ENCODE measurements around the gene GNG7.
A peak's percentile ranks its signal among the peaks of the same experiment; 100 is the strongest.

GNG7 gene

DNA sequence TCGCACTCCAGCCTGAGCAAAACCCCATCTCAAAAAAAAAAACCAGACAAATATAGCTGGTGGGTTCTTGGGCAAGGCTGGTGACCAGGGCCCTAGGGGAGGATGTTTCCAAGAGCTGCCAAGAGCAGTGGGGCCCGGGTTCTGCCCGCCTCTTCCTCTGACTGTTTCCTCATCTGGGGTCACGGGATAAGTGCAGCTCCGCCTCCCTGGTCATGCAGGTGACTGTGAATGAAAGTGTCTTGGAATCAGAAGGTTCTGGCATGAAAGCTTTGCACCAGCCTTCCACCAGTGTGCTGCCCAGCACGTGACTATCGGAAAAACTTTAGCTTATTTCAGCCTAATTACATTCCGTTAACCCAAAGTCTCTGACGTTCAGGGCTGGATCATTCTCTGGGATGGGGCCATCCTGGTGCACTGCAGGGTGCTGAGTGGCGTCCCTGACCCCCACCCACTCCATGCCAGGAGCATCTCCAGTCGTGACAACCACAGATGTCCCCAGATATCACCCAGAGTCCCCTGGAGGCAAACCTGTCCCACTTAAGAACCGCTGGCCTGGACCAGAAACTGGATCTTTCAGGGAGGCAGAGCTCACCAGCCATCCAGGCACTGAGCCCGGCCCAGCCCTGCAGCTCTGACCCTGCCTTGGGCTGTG is 85.6 kb downstream of the GNG7 start:
- H3K27me3 ChIP-seq (replicated peaks in 2 of 5; ENCODE audit: control insufficient read depth in 4 of 5, insufficient read depth in 5 of 5, low read length in 4 of 5), result no peaks in the 10 kb centered on the region
- peak overlapping the region in 1 of 2 experiments; percentile 43 for H3K27ac ChIP-seq (ENCODE audit: insufficient read depth in 1 of 2, low read depth in 1 of 2, low read length in 2 of 2, poor library complexity in 1 of 2, severe bottlenecking in 2 of 2)
- POLR2A ChIA-PET, result interaction anchor here (0.6 to 2.5 kb wide), 5 partner anchors 122 to 342 kb away, joined by 3 to 11 read pairs (median 5); partner anchors contain the start of gene GADD45B
- peaks cover 8 to 86% (median 80%) of the 10 kb centered on the region in 4 experiments for H3K4me1 ChIP-seq (ENCODE audit: control extremely low read depth in 1 of 4, control insufficient read depth in 4 of 4, insufficient read depth in 4 of 4, low read length in 3 of 4)
- CTCF ChIA-PET, result interaction anchor here (1.0 to 2.2 kb wide), 7 partner anchors 16 to 145 kb away, joined by 3 to 16 read pairs (median 4); no protein-coding TSS in a partner anchor
- 40% methylated on average over 7 of the region's 13 CpGs for WGBS (ENCODE audit: insufficient coverage)
- H3K9me3 ChIP-seq (ENCODE audit: control extremely low read depth in 1 of 5, control insufficient read depth in 4 of 5, insufficient read depth in 2 of 5, low read depth in 1 of 5, low read length in 4 of 5), result peaks cover 0 to 4% (median 4%) of the 10 kb centered on the region in 5 experiments
- DNase-seq, result peak; percentile 66 to 89 (median 83)
- no peaks in the 10 kb centered on the region for H3K36me3 ChIP-seq (ENCODE audit: control insufficient read depth in 4 of 4, insufficient read depth in 4 of 4, low read length in 3 of 4)
- peak overlapping the region in 1 of 7 experiments; percentile 33 for H3K4me3 ChIP-seq (ENCODE audit: control insufficient read depth in 1 of 7, extremely low read depth in 1 of 7, insufficient read depth in 4 of 7, low read depth in 2 of 7, low read length in 6 of 7)

DNA sequence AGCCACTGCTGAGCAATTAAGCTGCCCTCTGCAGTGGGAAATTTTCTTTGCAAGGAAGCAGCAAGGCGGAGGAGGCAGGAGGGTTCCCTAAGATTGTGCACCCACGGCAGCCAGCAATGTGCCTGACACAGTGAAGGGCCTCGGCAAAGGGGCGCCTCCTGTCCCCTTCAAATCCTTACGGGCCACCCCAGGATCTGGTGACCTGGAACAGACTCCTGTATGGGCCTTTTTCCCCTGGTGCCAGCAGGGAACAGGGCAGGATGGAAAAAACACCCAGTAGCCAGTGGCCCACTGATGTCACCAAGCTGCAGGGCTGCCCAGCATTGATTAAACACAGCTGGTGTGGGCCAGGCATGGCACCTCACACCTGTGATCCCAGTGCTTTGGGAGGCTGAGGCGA is 86.7 kb downstream of the GNG7 start:
- Histone ChIP-seq H3K9me3 (ENCODE audit: control extremely low read depth in 1 of 5, control insufficient read depth in 4 of 5, insufficient read depth in 2 of 5, low read depth in 1 of 5, low read length in 4 of 5) (peaks cover 0 to 4% (median 4%) of the 10 kb centered on the region in 5 experiments), H3K4me1 (ENCODE audit: control extremely low read depth in 1 of 4, control insufficient read depth in 4 of 4, insufficient read depth in 4 of 4, low read length in 3 of 4) (peaks cover 8 to 82% (median 75%) of the 10 kb centered on the region in 4 experiments), H3K4me3 (ENCODE audit: control insufficient read depth in 1 of 7, extremely low read depth in 1 of 7, insufficient read depth in 4 of 7, low read depth in 2 of 7, low read length in 6 of 7) (no peak overlapping the region), H3K27me3 (replicated peaks in 2 of 5; ENCODE audit: control insufficient read depth in 4 of 5, insufficient read depth in 5 of 5, low read length in 4 of 5) (no peaks in the 10 kb centered on the region), H3K36me3 (ENCODE audit: control insufficient read depth in 4 of 4, insufficient read depth in 4 of 4, low read length in 3 of 4) (no peaks in the 10 kb centered on the region), H3K27ac (ENCODE audit: insufficient read depth in 1 of 2, low read depth in 1 of 2, low read length in 2 of 2, poor library complexity in 1 of 2, severe bottlenecking in 2 of 2) (no peak overlapping the region)
- ChIA-PET POLR2A (interaction anchor here (2.5 kb wide), 1 partner anchor 140 kb away, joined by 11 read pairs; the partner anchor contains the start of gene GADD45B), CTCF (interaction anchor here (2.1 to 2.2 kb wide), 2 partner anchors 21 to 37 kb away, joined by 4 to 16 read pairs; no protein-coding TSS in a partner anchor)
- no peak for DNase-seq
- WGBS (ENCODE audit: insufficient coverage), result 84% methylated on average over 5 of the region's 6 CpGs

DNA sequence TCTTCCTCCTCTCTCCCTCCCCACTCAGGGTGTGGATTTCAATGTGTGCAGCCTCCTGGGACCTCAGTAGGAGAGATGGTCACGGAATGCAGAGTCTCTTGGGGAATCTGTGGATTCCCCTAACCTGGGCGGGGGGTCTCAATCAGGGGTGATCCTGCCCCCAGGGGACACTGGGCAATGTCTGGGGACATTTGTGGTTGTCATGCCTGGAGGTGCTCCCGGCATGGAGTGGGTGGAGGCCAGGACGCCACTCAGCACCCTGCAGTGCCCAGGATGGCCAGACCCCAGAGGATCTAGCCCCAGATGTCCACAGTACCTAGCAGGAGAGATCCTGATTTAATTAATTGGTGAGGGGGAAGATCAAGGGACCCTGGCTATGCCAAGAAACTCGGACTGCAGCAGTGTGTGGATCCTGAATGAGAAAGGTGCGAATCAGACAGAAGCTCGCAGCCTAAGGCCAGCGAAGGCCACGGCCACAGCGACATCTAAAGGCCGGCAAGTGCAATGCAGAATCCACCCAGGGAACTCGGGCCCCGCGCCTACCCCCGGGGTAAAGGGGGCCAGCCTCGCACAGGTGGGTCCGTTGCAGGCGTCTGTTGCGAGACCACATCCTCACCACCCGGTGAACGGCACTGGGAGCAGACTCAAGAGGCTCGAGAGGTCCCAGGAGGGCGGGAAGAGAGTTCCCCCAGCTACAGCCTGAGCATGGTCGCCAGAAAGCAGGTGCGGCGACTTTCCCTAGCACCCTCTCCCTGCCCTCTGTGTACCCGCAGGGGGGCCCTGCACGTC is 88.8 kb downstream of the GNG7 start:
- Histone ChIP-seq H3K4me1 (ENCODE audit: control extremely low read depth in 1 of 4, control insufficient read depth in 4 of 4, insufficient read depth in 4 of 4, low read length in 3 of 4) (peaks cover under 1 to 68% (median 60%) of the 10 kb centered on the region in 4 experiments), H3K9me3 (ENCODE audit: control extremely low read depth in 1 of 5, control insufficient read depth in 4 of 5, insufficient read depth in 2 of 5, low read depth in 1 of 5, low read length in 4 of 5) (peaks cover 0 to 4% (median 4%) of the 10 kb centered on the region in 5 experiments), H3K36me3 (ENCODE audit: control insufficient read depth in 4 of 4, insufficient read depth in 4 of 4, low read length in 3 of 4) (no peaks in the 10 kb centered on the region), H3K27me3 (replicated peaks in 2 of 5; ENCODE audit: control insufficient read depth in 4 of 5, insufficient read depth in 5 of 5, low read length in 4 of 5) (no peaks in the 10 kb centered on the region), H3K27ac (ENCODE audit: insufficient read depth in 1 of 2, low read depth in 1 of 2, low read length in 2 of 2, poor library complexity in 1 of 2, severe bottlenecking in 2 of 2) (no peak overlapping the region), H3K4me3 (ENCODE audit: control insufficient read depth in 1 of 7, extremely low read depth in 1 of 7, insufficient read depth in 4 of 7, low read depth in 2 of 7, low read length in 6 of 7) (peak overlapping the region in 2 of 7 experiments; percentile 40 to 50)
- ChIA-PET CTCF (interaction anchor here (0.7 to 2.0 kb wide), 21 partner anchors 9 to 221 kb away, joined by 3 to 12 read pairs (median 4); partner anchors contain the start of gene GADD45B), POLR2A (interaction anchor here (0.6 to 1.1 kb wide), 4 partner anchors 14 to 347 kb away, joined by 3 to 10 read pairs (median 4); partner anchors contain the start of gene GADD45B)
- DNase-seq, result peak in 2 of 3 donors; percentile 66 to 72
- WGBS (ENCODE audit: insufficient coverage), result 16% methylated on average over 25 of the region's 28 CpGs

DNA sequence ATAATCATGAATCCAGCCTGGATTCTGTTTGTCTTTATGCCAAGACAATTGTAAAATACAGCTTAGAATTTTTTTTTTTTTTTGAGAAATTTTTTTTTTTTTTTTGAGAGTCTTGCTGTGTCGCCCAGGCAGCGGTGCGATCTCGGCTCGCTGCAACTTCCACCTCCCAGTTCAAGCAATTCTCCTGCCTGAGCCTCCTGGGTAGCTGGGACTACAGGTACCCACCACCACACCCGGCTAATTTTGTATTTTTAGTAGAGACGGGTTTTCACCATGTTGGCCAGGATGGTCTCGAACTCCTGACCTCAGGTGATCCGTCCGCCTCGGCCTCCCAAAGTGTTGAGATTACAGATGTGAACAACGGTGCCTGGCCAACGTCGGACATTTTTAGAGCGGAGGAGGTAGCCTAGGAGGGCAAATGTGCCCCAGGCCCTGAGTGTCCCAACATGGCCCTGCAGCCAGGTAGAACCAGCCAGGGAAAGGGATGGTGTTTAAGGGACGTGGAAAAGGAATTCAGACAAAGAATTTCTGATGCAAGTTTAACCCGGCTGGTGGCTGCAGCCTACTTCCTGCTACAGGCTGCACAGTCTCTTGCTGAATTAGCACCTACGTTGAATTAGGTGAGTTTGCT is 89.8 kb downstream of the GNG7 start:
- Histone ChIP-seq H3K27ac (ENCODE audit: insufficient read depth in 1 of 2, low read depth in 1 of 2, low read length in 2 of 2, poor library complexity in 1 of 2, severe bottlenecking in 2 of 2) (no peak overlapping the region), H3K4me1 (ENCODE audit: control extremely low read depth in 1 of 4, control insufficient read depth in 4 of 4, insufficient read depth in 4 of 4, low read length in 3 of 4) (peaks cover 0 to 58% (median 50%) of the 10 kb centered on the region in 4 experiments), H3K4me3 (ENCODE audit: control insufficient read depth in 1 of 7, extremely low read depth in 1 of 7, insufficient read depth in 4 of 7, low read depth in 2 of 7, low read length in 6 of 7) (no peak overlapping the region), H3K36me3 (ENCODE audit: control insufficient read depth in 4 of 4, insufficient read depth in 4 of 4, low read length in 3 of 4) (no peaks in the 10 kb centered on the region), H3K9me3 (ENCODE audit: control extremely low read depth in 1 of 5, control insufficient read depth in 4 of 5, insufficient read depth in 2 of 5, low read depth in 1 of 5, low read length in 4 of 5) (peaks cover 0 to 4% (median 4%) of the 10 kb centered on the region in 5 experiments), H3K27me3 (replicated peaks in 2 of 5; ENCODE audit: control insufficient read depth in 4 of 5, insufficient read depth in 5 of 5, low read length in 4 of 5) (no peaks in the 10 kb centered on the region)
- ChIA-PET CTCF (interaction anchor here (1.0 to 2.1 kb wide), 9 partner anchors 8 to 151 kb away, joined by 3 to 13 read pairs (median 4); no protein-coding TSS in a partner anchor), POLR2A (no interaction called here)
- WGBS (ENCODE audit: insufficient coverage), result 94% methylated on average over 16 of the region's 18 CpGs
- DNase-seq, result no peak

DNA sequence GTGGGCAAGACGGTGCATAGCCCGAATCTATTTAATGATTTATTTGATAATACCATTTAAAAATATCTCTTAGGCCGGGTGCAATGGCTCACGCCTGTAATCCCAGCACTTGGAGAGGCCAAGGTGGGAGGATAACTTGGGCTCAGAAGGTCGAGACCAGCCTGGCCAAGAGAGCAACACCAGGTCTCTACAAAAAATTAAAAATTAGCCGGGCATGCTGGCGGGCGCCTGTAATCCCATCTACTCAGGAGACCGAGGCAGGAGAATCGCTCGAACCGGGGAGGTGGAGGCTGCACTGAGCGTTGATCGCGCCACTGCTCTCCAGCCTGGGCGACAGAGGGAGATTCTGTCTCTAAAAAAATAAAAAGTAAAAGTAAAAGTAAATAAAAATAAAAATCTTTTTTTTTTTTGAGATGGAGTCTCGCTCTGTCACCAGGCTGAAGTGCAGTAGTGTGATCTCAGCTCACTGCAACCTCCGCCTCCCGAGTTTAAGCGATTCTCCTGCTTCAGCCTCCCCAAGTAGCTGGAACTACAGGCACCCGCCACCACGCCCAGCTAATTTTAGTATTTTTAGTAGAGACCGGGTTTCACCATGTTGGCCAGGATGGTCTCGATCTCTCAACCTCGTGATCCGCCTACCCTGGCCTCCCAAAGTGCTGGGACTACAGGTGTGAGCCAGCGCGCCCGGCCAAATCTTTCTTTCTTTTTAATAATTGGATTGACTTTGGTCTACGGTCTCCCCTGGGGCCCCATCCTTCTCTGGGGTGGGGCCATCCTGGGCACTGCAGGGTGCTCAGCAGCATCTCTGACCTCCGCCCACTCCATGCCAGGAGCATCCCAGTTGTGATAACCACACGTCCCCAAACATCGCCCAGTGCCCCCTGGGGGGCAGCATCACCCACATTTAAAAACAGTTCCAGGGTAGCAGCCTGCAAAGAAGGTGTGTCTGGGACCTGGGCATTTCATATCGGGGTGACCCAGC is 90.7 kb downstream of the GNG7 start:
- Histone ChIP-seq H3K36me3 (ENCODE audit: control insufficient read depth in 4 of 4, insufficient read depth in 4 of 4, low read length in 3 of 4) (no peaks in the 10 kb centered on the region), H3K27ac (ENCODE audit: insufficient read depth in 1 of 2, low read depth in 1 of 2, low read length in 2 of 2, poor library complexity in 1 of 2, severe bottlenecking in 2 of 2) (no peak overlapping the region), H3K9me3 (ENCODE audit: control extremely low read depth in 1 of 5, control insufficient read depth in 4 of 5, insufficient read depth in 2 of 5, low read depth in 1 of 5, low read length in 4 of 5) (peaks cover 0 to 4% (median 4%) of the 10 kb centered on the region in 5 experiments), H3K4me1 (ENCODE audit: control extremely low read depth in 1 of 4, control insufficient read depth in 4 of 4, insufficient read depth in 4 of 4, low read length in 3 of 4) (peaks cover 0 to 49% (median 40%) of the 10 kb centered on the region in 4 experiments), H3K4me3 (ENCODE audit: control insufficient read depth in 1 of 7, extremely low read depth in 1 of 7, insufficient read depth in 4 of 7, low read depth in 2 of 7, low read length in 6 of 7) (peak overlapping the region in 4 of 7 experiments; percentile 59 to 87 (median 74)), H3K27me3 (replicated peaks in 2 of 5; ENCODE audit: control insufficient read depth in 4 of 5, insufficient read depth in 5 of 5, low read length in 4 of 5) (no peaks in the 10 kb centered on the region)
- ChIA-PET POLR2A (interaction anchor here (0.5 to 2.1 kb wide), 2 partner anchors 136 to 868 kb away, joined by 6 to 19 read pairs; partner anchors contain the start of gene GADD45B), CTCF (interaction anchor here (0.6 to 3.7 kb wide), 22 partner anchors 9 to 286 kb away, joined by 3 to 35 read pairs (median 4); partner anchors contain the start of gene GADD45B)
- WGBS (ENCODE audit: insufficient coverage), result 83% methylated on average over 26 of the region's 34 CpGs
- no peak for DNase-seq
